ENCODE data around the gene GABRB1. TPM values are rescaled to one million over a fixed set of nuclear protein-coding genes. Genes with fewer than 3 reads are reported as not detected.

Gene GABRB1
- total RNA-seq, 1 donor from 2014 or later = 0.29 TPM

GRCh38 chr4:47104986-47105385 is 73.6 kb downstream of the GABRB1 start:
- no peak for DNase-seq (ENCODE audit: low read depth)
- no peak for TF ChIP-seq CTCF (conservative IDR thresholded peaks at IDR 0.05; ENCODE audit: low read depth, low read length)
- no peak overlapping the region for H3K4me3 ChIP-seq (ENCODE audit: low read depth, low read length)

GRCh38 chr4:47106561-47106960 is 75.2 kb downstream of the GABRB1 start:
- no peak for DNase-seq (ENCODE audit: low read depth)
- TF ChIP-seq CTCF (conservative IDR thresholded peaks at IDR 0.05; ENCODE audit: low read depth, low read length) = no peak
- no peak overlapping the region for H3K4me3 ChIP-seq (ENCODE audit: low read depth, low read length)

GRCh38 chr4:47109379-47109778 is 78.0 kb downstream of the GABRB1 start:
- no peak for TF ChIP-seq CTCF (conservative IDR thresholded peaks at IDR 0.05; ENCODE audit: low read depth, low read length)
- no peak for DNase-seq (ENCODE audit: low read depth)
- no peak overlapping the region for H3K4me3 ChIP-seq (ENCODE audit: low read depth, low read length)

- no peak for DNase-seq (ENCODE audit: low read depth)
- H3K4me3 ChIP-seq (ENCODE audit: low read depth, low read length) = no peak overlapping the region
- no peak for TF ChIP-seq CTCF (conservative IDR thresholded peaks at IDR 0.05; ENCODE audit: low read depth, low read length)
These were observed 79.3 kb downstream of the GABRB1 start for GRCh38 chr4:47110546-47111132.

GRCh38 chr4:47118192-47118929 is 87.0 kb downstream of the GABRB1 start:
- DNase-seq (ENCODE audit: low read depth) = no peak
- TF ChIP-seq CTCF (conservative IDR thresholded peaks at IDR 0.05; ENCODE audit: low read depth, low read length) = no peak
- H3K4me3 ChIP-seq (ENCODE audit: low read depth, low read length) = no peak overlapping the region

GRCh38 chr4:47120783-47121182 is 89.4 kb downstream of the GABRB1 start:
- no peak for TF ChIP-seq CTCF (conservative IDR thresholded peaks at IDR 0.05; ENCODE audit: low read depth, low read length)
- no peak overlapping the region for H3K4me3 ChIP-seq (ENCODE audit: low read depth, low read length)
- no peak for DNase-seq (ENCODE audit: low read depth)
